ENCODE measurements around the gene TMEM239. TPM values are rescaled to one million over a fixed set of nuclear protein-coding genes. Genes with fewer than 3 reads are reported as not detected.

Gene TMEM239
- polyA plus RNA-seq, 1 donor from 2014 or later = not detected

DNA sequence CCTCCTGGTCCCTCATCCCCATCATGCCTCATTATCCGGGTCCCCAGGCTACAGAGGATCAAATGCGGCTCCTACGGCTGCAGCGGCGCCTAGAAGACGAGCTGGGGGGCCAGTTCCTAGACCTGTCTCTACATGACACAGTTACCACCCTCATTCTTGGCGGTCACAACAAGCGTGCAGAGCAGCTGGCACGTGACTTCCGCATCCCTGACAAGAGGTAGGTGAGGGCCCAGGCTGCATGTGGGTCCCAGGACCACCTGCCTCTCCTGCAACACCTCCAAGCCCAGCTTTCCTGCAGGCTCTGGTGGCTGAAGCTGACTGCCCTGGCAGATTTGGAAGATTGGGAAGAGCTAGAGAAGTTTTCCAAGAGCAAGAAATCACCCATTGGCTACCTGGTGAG, 48.9 kb downstream of the TMEM239 start:
- Histone ChIP-seq H3K79me2 (replicated peaks; ENCODE audit: insufficient read depth, low read length) (no peaks in the 10 kb centered on the region), H3K9me2 (ENCODE audit: insufficient read depth, low read length) (no peaks in the 10 kb centered on the region), H3K9me3 (ENCODE audit: low read length) (no peaks in the 10 kb centered on the region), H3K9ac (ENCODE audit: low read length) (no peak overlapping the region), H3K4me2 (ENCODE audit: low read length) (no peak overlapping the region), H3K27me3 (ENCODE audit: insufficient read depth, low read depth, low read length) (no peaks in the 10 kb centered on the region), H3K36me3 (ENCODE audit: insufficient read depth, low read length) (no peaks in the 10 kb centered on the region), H2AFZ (ENCODE audit: low read depth, low read length) (no peak overlapping the region), H3F3A (ENCODE audit: insufficient read depth, low read length, poor library complexity, severe bottlenecking) (no peaks in the 10 kb centered on the region), H3K27ac (ENCODE audit: low read length) (no peak overlapping the region), H3K4me3 (ENCODE audit: low read length) (no peak overlapping the region), H4K20me1 (ENCODE audit: insufficient read depth) (no peaks in the 10 kb centered on the region)
- TF ChIP-seq MXI1 (conservative IDR thresholded peaks at IDR 0.05; ENCODE audit: poor library complexity, severe bottlenecking) (no peak), EZH2 (IDR thresholded peaks at IDR 0.05; ENCODE audit: borderline replicate concordance, insufficient read depth, low read length, poor library complexity, severe bottlenecking) (no peak), RAD21 (conservative IDR thresholded peaks at IDR 0.05) (no peak), SMC3 (conservative IDR thresholded peaks at IDR 0.05; ENCODE audit: poor library complexity) (no peak), EP300 (conservative IDR thresholded peaks at IDR 0.05; ENCODE audit: poor library complexity, severe bottlenecking) (no peak), TAF1 (IDR thresholded peaks at IDR 0.05; ENCODE audit: low read depth) (no peak), POLR2AphosphoS5 (IDR thresholded peaks at IDR 0.05) (no peak)
- TF ChIP-seq, protein P1, sequence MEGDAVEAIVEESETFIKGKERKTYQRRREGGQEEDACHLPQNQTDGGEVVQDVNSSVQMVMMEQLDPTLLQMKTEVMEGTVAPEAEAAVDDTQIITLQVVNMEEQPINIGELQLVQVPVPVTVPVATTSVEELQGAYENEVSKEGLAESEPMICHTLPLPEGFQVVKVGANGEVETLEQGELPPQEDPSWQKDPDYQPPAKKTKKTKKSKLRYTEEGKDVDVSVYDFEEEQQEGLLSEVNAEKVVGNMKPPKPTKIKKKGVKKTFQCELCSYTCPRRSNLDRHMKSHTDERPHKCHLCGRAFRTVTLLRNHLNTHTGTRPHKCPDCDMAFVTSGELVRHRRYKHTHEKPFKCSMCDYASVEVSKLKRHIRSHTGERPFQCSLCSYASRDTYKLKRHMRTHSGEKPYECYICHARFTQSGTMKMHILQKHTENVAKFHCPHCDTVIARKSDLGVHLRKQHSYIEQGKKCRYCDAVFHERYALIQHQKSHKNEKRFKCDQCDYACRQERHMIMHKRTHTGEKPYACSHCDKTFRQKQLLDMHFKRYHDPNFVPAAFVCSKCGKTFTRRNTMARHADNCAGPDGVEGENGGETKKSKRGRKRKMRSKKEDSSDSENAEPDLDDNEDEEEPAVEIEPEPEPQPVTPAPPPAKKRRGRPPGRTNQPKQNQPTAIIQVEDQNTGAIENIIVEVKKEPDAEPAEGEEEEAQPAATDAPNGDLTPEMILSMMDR (IDR thresholded peaks at IDR 0.05; ENCODE audit: poor library complexity, severe bottlenecking) = no peak
- TF ChIP-seq, protein P2, sequence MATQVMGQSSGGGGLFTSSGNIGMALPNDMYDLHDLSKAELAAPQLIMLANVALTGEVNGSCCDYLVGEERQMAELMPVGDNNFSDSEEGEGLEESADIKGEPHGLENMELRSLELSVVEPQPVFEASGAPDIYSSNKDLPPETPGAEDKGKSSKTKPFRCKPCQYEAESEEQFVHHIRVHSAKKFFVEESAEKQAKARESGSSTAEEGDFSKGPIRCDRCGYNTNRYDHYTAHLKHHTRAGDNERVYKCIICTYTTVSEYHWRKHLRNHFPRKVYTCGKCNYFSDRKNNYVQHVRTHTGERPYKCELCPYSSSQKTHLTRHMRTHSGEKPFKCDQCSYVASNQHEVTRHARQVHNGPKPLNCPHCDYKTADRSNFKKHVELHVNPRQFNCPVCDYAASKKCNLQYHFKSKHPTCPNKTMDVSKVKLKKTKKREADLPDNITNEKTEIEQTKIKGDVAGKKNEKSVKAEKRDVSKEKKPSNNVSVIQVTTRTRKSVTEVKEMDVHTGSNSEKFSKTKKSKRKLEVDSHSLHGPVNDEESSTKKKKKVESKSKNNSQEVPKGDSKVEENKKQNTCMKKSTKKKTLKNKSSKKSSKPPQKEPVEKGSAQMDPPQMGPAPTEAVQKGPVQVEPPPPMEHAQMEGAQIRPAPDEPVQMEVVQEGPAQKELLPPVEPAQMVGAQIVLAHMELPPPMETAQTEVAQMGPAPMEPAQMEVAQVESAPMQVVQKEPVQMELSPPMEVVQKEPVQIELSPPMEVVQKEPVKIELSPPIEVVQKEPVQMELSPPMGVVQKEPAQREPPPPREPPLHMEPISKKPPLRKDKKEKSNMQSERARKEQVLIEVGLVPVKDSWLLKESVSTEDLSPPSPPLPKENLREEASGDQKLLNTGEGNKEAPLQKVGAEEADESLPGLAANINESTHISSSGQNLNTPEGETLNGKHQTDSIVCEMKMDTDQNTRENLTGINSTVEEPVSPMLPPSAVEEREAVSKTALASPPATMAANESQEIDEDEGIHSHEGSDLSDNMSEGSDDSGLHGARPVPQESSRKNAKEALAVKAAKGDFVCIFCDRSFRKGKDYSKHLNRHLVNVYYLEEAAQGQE (IDR thresholded peaks at IDR 0.05; ENCODE audit: borderline replicate concordance) = no peak

DNA sequence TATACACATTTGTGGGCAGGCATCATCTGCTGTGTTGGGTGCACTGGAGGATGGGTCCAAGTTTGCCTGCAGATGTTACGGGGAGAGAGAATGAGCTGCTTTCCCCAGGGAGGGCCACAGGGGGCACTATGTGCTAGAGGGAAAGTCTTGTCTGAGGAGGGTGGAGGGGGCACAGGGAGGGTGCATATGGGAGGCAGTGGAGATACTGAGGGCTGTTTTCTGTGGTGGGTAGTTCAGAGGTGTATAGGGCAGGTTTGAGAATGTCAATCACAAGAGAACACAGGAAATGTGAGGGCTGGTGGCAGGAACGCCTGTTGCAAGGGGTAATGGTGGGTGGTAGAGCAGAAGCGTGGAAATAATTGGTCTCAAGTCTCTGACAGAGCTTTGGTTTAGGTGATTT, 49.5 kb downstream of the TMEM239 start:
- H3K9ac ChIP-seq (ENCODE audit: low read length) = no peak overlapping the region
- H3K9me2 ChIP-seq (ENCODE audit: insufficient read depth, low read length) = no peaks in the 10 kb centered on the region
- no peaks in the 10 kb centered on the region for H3K36me3 ChIP-seq (ENCODE audit: insufficient read depth, low read length)
- H4K20me1 ChIP-seq (ENCODE audit: insufficient read depth) = no peaks in the 10 kb centered on the region
- H3K27ac ChIP-seq (ENCODE audit: low read length) = no peak overlapping the region
- no peak overlapping the region for H3K4me2 ChIP-seq (ENCODE audit: low read length)
- no peak overlapping the region for H2AFZ ChIP-seq (ENCODE audit: low read depth, low read length)
- H3K9me3 ChIP-seq (ENCODE audit: low read length) = no peaks in the 10 kb centered on the region
- no peaks in the 10 kb centered on the region for H3K27me3 ChIP-seq (ENCODE audit: insufficient read depth, low read depth, low read length)
- TF ChIP-seq, protein P1 (IDR thresholded peaks at IDR 0.05; ENCODE audit: poor library complexity, severe bottlenecking) = no peak
- no peak for TF ChIP-seq RAD21 (conservative IDR thresholded peaks at IDR 0.05)
- no peak for TF ChIP-seq MXI1 (conservative IDR thresholded peaks at IDR 0.05; ENCODE audit: poor library complexity, severe bottlenecking)
- no peak for TF ChIP-seq EP300 (conservative IDR thresholded peaks at IDR 0.05; ENCODE audit: poor library complexity, severe bottlenecking)
- no peak for TF ChIP-seq POLR2AphosphoS5 (IDR thresholded peaks at IDR 0.05)
- TF ChIP-seq TAF1 (IDR thresholded peaks at IDR 0.05; ENCODE audit: low read depth) = no peak
- TF ChIP-seq, protein P2 (IDR thresholded peaks at IDR 0.05; ENCODE audit: borderline replicate concordance) = no peak
- TF ChIP-seq SMC3 (conservative IDR thresholded peaks at IDR 0.05; ENCODE audit: poor library complexity) = no peak
- no peak for TF ChIP-seq EZH2 (IDR thresholded peaks at IDR 0.05; ENCODE audit: borderline replicate concordance, insufficient read depth, low read length, poor library complexity, severe bottlenecking)
- no peak overlapping the region for H3K4me3 ChIP-seq (ENCODE audit: low read length)
- no peaks in the 10 kb centered on the region for H3F3A ChIP-seq (ENCODE audit: insufficient read depth, low read length, poor library complexity, severe bottlenecking)
- H3K79me2 ChIP-seq (replicated peaks; ENCODE audit: insufficient read depth, low read length) = no peaks in the 10 kb centered on the region

Data from neural cell (in vitro differentiated cells).